ENCODE results near the gene DGKQ.

The DGKQ gene

GRCh38 chr4:962231-963208 is 10.8 kb downstream of the DGKQ start:
- TF ChIP-seq, protein P1, sequence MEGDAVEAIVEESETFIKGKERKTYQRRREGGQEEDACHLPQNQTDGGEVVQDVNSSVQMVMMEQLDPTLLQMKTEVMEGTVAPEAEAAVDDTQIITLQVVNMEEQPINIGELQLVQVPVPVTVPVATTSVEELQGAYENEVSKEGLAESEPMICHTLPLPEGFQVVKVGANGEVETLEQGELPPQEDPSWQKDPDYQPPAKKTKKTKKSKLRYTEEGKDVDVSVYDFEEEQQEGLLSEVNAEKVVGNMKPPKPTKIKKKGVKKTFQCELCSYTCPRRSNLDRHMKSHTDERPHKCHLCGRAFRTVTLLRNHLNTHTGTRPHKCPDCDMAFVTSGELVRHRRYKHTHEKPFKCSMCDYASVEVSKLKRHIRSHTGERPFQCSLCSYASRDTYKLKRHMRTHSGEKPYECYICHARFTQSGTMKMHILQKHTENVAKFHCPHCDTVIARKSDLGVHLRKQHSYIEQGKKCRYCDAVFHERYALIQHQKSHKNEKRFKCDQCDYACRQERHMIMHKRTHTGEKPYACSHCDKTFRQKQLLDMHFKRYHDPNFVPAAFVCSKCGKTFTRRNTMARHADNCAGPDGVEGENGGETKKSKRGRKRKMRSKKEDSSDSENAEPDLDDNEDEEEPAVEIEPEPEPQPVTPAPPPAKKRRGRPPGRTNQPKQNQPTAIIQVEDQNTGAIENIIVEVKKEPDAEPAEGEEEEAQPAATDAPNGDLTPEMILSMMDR (conservative IDR thresholded peaks at IDR 0.05; ENCODE audit: low read depth, low read length): no peak
- no peak for DNase-seq (ENCODE audit: low read depth)
- H3K4me3 ChIP-seq (ENCODE audit: low read depth, low read length): no peak overlapping the region

GRCh38 chr4:961351-962230 is 11.8 kb downstream of the DGKQ start:
- TF ChIP-seq, protein P1 (conservative IDR thresholded peaks at IDR 0.05; ENCODE audit: low read depth, low read length): no peak
- no peak overlapping the region for H3K4me3 ChIP-seq (ENCODE audit: low read depth, low read length)
- DNase-seq (ENCODE audit: low read depth): no peak

- no peak overlapping the region for H3K4me3 ChIP-seq (ENCODE audit: low read depth, low read length)
- DNase-seq (ENCODE audit: low read depth): no peak
- TF ChIP-seq, protein P1 (conservative IDR thresholded peaks at IDR 0.05; ENCODE audit: low read depth, low read length): no peak
Measured at GRCh38 chr4:960636-961350, 12.6 kb downstream of the DGKQ start.

DNA sequence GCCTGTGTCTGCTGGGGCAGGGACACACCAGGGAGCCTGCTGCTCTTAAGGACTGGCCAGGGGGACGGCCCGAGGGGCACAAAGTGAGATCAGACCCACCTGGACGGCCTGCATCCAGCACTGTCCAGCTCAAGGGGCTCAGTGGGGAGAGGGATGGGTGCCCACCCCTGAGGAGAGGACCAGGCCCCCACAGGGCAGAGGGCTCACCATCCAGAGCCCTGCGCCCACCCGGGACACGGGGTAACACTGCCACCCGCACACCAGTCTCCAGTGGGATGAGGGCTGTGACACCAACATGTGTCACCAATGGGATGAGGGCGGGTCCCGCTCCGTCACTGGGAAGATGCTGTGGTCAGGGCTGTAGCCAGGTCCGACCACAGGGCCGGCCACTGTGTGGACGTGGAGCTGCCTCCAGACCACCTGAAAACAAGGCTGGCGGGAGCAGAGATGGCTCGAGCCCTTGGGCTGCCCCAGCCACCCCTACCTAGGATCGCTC is 13.2 kb downstream of the DGKQ start:
- no peak overlapping the region for H3K4me3 ChIP-seq (ENCODE audit: low read depth, low read length)
- TF ChIP-seq, protein P1 (conservative IDR thresholded peaks at IDR 0.05; ENCODE audit: low read depth, low read length): no peak
- no peak for DNase-seq (ENCODE audit: low read depth)

GRCh38 chr4:959338-960139 is 13.8 kb downstream of the DGKQ start:
- no peak overlapping the region for H3K4me3 ChIP-seq (ENCODE audit: low read depth, low read length)
- no peak for DNase-seq (ENCODE audit: low read depth)
- TF ChIP-seq, protein P1 (conservative IDR thresholded peaks at IDR 0.05; ENCODE audit: low read depth, low read length): no peak
